GM12878 (cell line): Measurements from ENCODE around the gene ALCAM. TPM values are rescaled to one million over a fixed set of nuclear protein-coding genes. Genes with fewer than 3 reads are reported as not detected.

ENCODE experiments used
- ATAC-seq: fragments of 200-7000 bp; cut with Tn5 transposase; 3 replicates; pipeline ENCODE4 v1.9.1; 2020; ENCODE audit warnings: mild to moderate bottlenecking, moderate library complexity
- BruUV-seq: library from RNA; stranded (reverse); fragments of 400-500 nt; replicated peaks from 2 replicates; lab custom pipeline; 2021; lab: Mats Ljungman, UMichigan
- CTCF ChIA-PET: fragments of 300-600 bp; sonication (Branson Sonifier 250); formaldehyde crosslinking; extraction: SDS; loops from one replicate; lab custom pipeline; 2021; ENCODE audit warnings: inconsistent platforms; lab: Yijun Ruan, JAX
- POLR2A ChIA-PET: fragments of 350-600 bp; formaldehyde crosslinking; extraction: SDS; loops from one replicate; lab custom pipeline; 2021; ENCODE audit warnings: inconsistent platforms; lab: Charles Lee
- RAD21 ChIA-PET: fragments of 300-600 bp; sonication (Branson Sonifier 250); formaldehyde crosslinking; loops from one replicate; lab custom pipeline; 2023; ENCODE audit warnings: antibody characterized with exemption; ENCODE audit not compliant: unreplicated experiment; lab: Charles Lee
- SMC1A ChIA-PET: fragments of 300-600 bp; sonication (Branson Sonifier 250); formaldehyde crosslinking; loops from one replicate; lab custom pipeline; 2023; ENCODE audit not compliant: unreplicated experiment, uncharacterized antibody; lab: Charles Lee
- DNase-seq: peaks from one replicate; pipeline ENCODE4 v3.0.0-alpha.2; 2011; ENCODE audit warnings: low read depth, low spot score
- FAIRE-seq: peaks from 3 replicates; lab custom pipeline; 2011; peaks lifted over from hg19 to GRCh38; lab: Jason Lieb, UNC
- H2AFZ ChIP-seq: 2 replicates; pipeline ENCODE4 v1.6.0; 2011; ENCODE audit warnings: low read depth, low read length, control low read depth; ENCODE audit not compliant: control insufficient read depth
- H3K27ac ChIP-seq: 2 replicates; pipeline ENCODE4 v1.5.1; 2011; ENCODE audit warnings: control low read depth; ENCODE audit not compliant: control insufficient read depth, insufficient read depth
- H3K27me3 ChIP-seq, 2 experiments: replicated peaks in 1 of 2; 2 replicates each; pipeline versions ENCODE4 v1.6.0 to v1.6.1; 2011; ENCODE audit warnings: low read length in 1 of 2; ENCODE audit not compliant: control insufficient read depth in 2 of 2, insufficient read depth in 2 of 2
- H3K36me3 ChIP-seq, 2 experiments: 2 replicates each; pipeline ENCODE4 v1.5.1; 2011; ENCODE audit warnings: low read length in 1 of 2; ENCODE audit not compliant: control insufficient read depth in 2 of 2, insufficient read depth in 2 of 2
- H3K4me1 ChIP-seq: 2 replicates; pipeline ENCODE4 v1.6.1; 2011; ENCODE audit warnings: mild to moderate bottlenecking, low read length, moderate library complexity, mixed read lengths; ENCODE audit not compliant: control insufficient read depth, insufficient read depth
- H3K4me2 ChIP-seq: 2 replicates; pipeline ENCODE4 v1.6.0; 2011; ENCODE audit warnings: control low read depth; ENCODE audit not compliant: control insufficient read depth, insufficient read depth
- H3K4me3 ChIP-seq: fragments of 200-600 bp; sonication (generic); 2 replicates; pipeline ENCODE4 v1.5.1; 2016
- H3K79me2 ChIP-seq: 2 replicates; pipeline ENCODE4 v1.6.0; 2011; ENCODE audit warnings: low read length; ENCODE audit not compliant: control insufficient read depth, insufficient read depth
- H3K9ac ChIP-seq: 2 replicates; pipeline ENCODE4 v1.8.0; 2011; ENCODE audit warnings: low read length, control low read depth, mixed read lengths; ENCODE audit not compliant: control insufficient read depth, insufficient read depth
- H3K9me3 ChIP-seq: replicated peaks from 3 replicates; pipeline ENCODE4 v1.5.1; 2011; ENCODE audit warnings: mild to moderate bottlenecking, low read length; ENCODE audit not compliant: control insufficient read depth, insufficient read depth
- H4K20me1 ChIP-seq: 2 replicates; pipeline ENCODE4 v1.6.0; 2011; ENCODE audit not compliant: control insufficient read depth, insufficient read depth
- ASH2L ChIP-seq: fragments of 300-600, 200-600 bp; sonication (generic); IDR thresholded peaks from 2 replicates; pipeline ENCODE4 v1.6.1; 2017; ENCODE audit warnings: low read depth, mild to moderate bottlenecking, borderline replicate concordance
- BCL11A ChIP-seq: IDR thresholded peaks from 2 replicates; pipeline ENCODE4 v1.6.1; 2011; ENCODE audit warnings: low read depth, low read length
- BMI1 ChIP-seq: fragments of 450-650 bp; IDR thresholded peaks from 2 replicates; pipeline ENCODE4 v1.6.1; 2016; ENCODE audit warnings: mild to moderate bottlenecking, moderate library complexity, borderline replicate concordance
- DPF2 ChIP-seq: fragments of 450-650 bp; IDR thresholded peaks from 2 replicates; pipeline ENCODE4 v1.6.1; 2017; ENCODE audit warnings: mild to moderate bottlenecking
- FOXK2 ChIP-seq: fragments of 450-650 bp; IDR thresholded peaks from 2 replicates; pipeline ENCODE4 v1.6.1; 2017; ENCODE audit warnings: mild to moderate bottlenecking, moderate library complexity
- JUND ChIP-seq: IDR thresholded peaks from 2 replicates; pipeline ENCODE4 v1.6.1; 2012; ENCODE audit warnings: low read depth, mild to moderate bottlenecking, low read length, improper control_type of control experiment, moderate library complexity
- PAX8 ChIP-seq: fragments of 450-650 bp; IDR thresholded peaks from 2 replicates; pipeline ENCODE4 v1.6.1; 2017; ENCODE audit warnings: mild to moderate bottlenecking, moderate library complexity
- RB1 ChIP-seq: fragments of 450-650 bp; formaldehyde crosslinking; IDR thresholded peaks from 2 replicates; pipeline ENCODE4 v1.6.1; 2017; ENCODE audit warnings: mild to moderate bottlenecking, borderline replicate concordance
- TARDBP ChIP-seq: IDR thresholded peaks from 2 replicates; pipeline ENCODE4 v1.6.1; 2016; ENCODE audit warnings: borderline replicate concordance
- TCF12 ChIP-seq: IDR thresholded peaks from 2 replicates; pipeline ENCODE4 v1.6.1; 2011; ENCODE audit warnings: low read depth, mild to moderate bottlenecking, low read length
- TCF3 ChIP-seq: IDR thresholded peaks from 2 replicates; pipeline ENCODE4 v1.6.1; 2012; ENCODE audit warnings: low read depth, mild to moderate bottlenecking, low read length, borderline replicate concordance; ENCODE audit not compliant: insufficient read depth
- YY1 ChIP-seq: IDR thresholded peaks from 2 replicates; pipeline ENCODE4 v1.6.1; 2011; ENCODE audit warnings: low read depth, mild to moderate bottlenecking, low read length
- WGBS: methylation state at CpG from one replicate; pipeline ENCODE4 v1.1.6; 2016; ENCODE audit warnings: low lambda C conversion rate; ENCODE audit not compliant: insufficient replicate concordance, insufficient coverage; ENCODE audit errors: missing lambda C conversion rate; 5-methylcytosine and 5-hydroxymethylcytosine counted together
- in situ Hi-C: fragments of 300-500 bp; cut with MboI; formaldehyde crosslinking; loops from 9 replicates; pipeline ENCODE4 v1.14.3; 2018; ENCODE audit warnings: mixed read lengths
- intact Hi-C: fragments of 100-400 bp; cut with micrococcal nuclease; formaldehyde crosslinking; loops from one replicate; pipeline ENCODE4 v1.14.2; 2022; ENCODE audit not compliant: unreplicated experiment
- polyA plus RNA-seq, 11 experiments: library from polyadenylated mRNA; depleted of rRNA in 4 of 11; unstranded in 6 of 11; stranded (reverse) in 5 of 11; fragments of >200 nt; fragmentation: Nextera tagmentation in 4 of 11; fragmentation: Illumina TruSeq in 1 of 11; extraction: Ambion mirVana in 4 of 11; extraction: Trizol in 1 of 11; gene quantifications; 1 replicate in 1 of 11; 2 replicates in 10 of 11; pipeline versions ENCODE4 v1.2.1 to v1.2.3, GENCODE V29; 2011 to 2016; ENCODE audit warnings: inconsistent platforms in 2 of 11, missing spikeins in 2 of 11, low read depth in 1 of 11
- total RNA-seq, 4 experiments: library from RNA; depleted of rRNA in 3 of 4; stranded (reverse); fragments of >200 nt in 3 of 4; fragmentation: Illumina TruSeq in 1 of 4; extraction: Trizol in 1 of 4; gene quantifications; 2 replicates each; pipeline versions ENCODE4 v1.2.1 to v1.2.3, GENCODE V29; 2013 to 2021
- TF ChIP-seq, protein P1 (sequence below): fragments of 450-650 bp; IDR thresholded peaks from 2 replicates; pipeline ENCODE4 v1.6.1; 2017; ENCODE audit warnings: mild to moderate bottlenecking
- TF ChIP-seq, protein P2 (sequence below): fragments of 150-350 bp; IDR thresholded peaks from 2 replicates; pipeline ENCODE4 v1.6.1; 2014; ENCODE audit warnings: mild to moderate bottlenecking, low read depth, low read length
- TF ChIP-seq, protein P3 (sequence below): IDR thresholded peaks from 2 replicates; pipeline ENCODE4 v1.6.1; 2011; ENCODE audit warnings: low read depth, mild to moderate bottlenecking, low read length, moderate library complexity, borderline replicate concordance; ENCODE audit errors: extremely low read depth

The ALCAM gene
- total and polyA plus RNA-seq, 10 of the 15 experiments (the other 5 are each of a cell fraction or from before 2014, with no cell fraction given) = 12.2 to 54.2 (median 32.6) TPM

DNA sequence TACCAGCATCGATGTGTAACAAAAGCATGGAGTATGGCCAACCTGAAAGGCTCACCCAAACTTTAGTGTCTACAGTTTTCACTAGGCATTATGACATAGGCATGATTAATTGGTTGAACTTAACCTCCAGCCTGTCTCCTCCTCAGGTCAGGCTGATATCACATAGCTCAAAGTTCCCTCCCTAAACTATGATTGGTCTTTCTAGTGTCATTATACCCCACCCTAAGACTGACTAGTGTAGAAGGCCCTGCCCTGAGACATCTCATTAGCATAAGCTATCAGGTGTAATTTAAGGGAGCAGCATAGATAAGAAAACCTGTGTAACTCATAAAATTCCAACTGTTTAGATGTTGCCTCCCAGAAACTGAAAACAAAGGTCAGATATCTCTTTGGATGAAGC, 195.2 kb downstream of the ALCAM start:
- H3K4me2 ChIP-seq = no peak overlapping the region
- no peak overlapping the region for H3K27ac ChIP-seq
- WGBS = 96% methylated on average over 1 of the region's 1 CpG
- H3K9me3 ChIP-seq = no peaks in the 10 kb centered on the region
- no peak for TF ChIP-seq TARDBP
- TF ChIP-seq RB1 = no peak
- no peak for TF ChIP-seq YY1
- TF ChIP-seq ASH2L = no peak
- TF ChIP-seq TCF3 = no peak
- TF ChIP-seq BMI1 = no peak
- TF ChIP-seq, protein P1, sequence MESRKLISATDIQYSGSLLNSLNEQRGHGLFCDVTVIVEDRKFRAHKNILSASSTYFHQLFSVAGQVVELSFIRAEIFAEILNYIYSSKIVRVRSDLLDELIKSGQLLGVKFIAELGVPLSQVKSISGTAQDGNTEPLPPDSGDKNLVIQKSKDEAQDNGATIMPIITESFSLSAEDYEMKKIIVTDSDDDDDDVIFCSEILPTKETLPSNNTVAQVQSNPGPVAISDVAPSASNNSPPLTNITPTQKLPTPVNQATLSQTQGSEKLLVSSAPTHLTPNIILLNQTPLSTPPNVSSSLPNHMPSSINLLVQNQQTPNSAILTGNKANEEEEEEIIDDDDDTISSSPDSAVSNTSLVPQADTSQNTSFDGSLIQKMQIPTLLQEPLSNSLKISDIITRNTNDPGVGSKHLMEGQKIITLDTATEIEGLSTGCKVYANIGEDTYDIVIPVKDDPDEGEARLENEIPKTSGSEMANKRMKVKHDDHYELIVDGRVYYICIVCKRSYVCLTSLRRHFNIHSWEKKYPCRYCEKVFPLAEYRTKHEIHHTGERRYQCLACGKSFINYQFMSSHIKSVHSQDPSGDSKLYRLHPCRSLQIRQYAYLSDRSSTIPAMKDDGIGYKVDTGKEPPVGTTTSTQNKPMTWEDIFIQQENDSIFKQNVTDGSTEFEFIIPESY = no peak
- TF ChIP-seq JUND = no peak
- no peak for TF ChIP-seq DPF2
- TF ChIP-seq TCF12 = no peak
- TF ChIP-seq PAX8 = no peak
- no peak for TF ChIP-seq FOXK2
- TF ChIP-seq, protein P2, sequence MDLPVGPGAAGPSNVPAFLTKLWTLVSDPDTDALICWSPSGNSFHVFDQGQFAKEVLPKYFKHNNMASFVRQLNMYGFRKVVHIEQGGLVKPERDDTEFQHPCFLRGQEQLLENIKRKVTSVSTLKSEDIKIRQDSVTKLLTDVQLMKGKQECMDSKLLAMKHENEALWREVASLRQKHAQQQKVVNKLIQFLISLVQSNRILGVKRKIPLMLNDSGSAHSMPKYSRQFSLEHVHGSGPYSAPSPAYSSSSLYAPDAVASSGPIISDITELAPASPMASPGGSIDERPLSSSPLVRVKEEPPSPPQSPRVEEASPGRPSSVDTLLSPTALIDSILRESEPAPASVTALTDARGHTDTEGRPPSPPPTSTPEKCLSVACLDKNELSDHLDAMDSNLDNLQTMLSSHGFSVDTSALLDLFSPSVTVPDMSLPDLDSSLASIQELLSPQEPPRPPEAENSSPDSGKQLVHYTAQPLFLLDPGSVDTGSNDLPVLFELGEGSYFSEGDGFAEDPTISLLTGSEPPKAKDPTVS = no peak
- TF ChIP-seq, protein P3, sequence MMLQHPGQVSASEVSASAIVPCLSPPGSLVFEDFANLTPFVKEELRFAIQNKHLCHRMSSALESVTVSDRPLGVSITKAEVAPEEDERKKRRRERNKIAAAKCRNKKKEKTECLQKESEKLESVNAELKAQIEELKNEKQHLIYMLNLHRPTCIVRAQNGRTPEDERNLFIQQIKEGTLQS = no peak
- no peak for TF ChIP-seq BCL11A
- TF ChIP-seq, all 136 proteins: peak for 0
- Histone ChIP-seq H3K4me1 (no peaks in the 10 kb centered on the region), H4K20me1 (no peaks in the 10 kb centered on the region), H3K27me3 (no peaks in the 10 kb centered on the region), H3K9ac (no peak overlapping the region), H3K36me3 (peaks cover 0 to 8% of the 10 kb centered on the region in 2 experiments; a peak in 1 of 4 replicates), H2AFZ (no peak overlapping the region), H3K79me2 (no peaks in the 10 kb centered on the region), H3K4me3 (no peak overlapping the region)
- CTCF ChIA-PET = no interaction called here
- intact Hi-C loops = no loop called here
- RAD21 ChIA-PET = interaction anchor here (0.9 kb wide), 1 partner anchor 33 kb away, joined by 3 read pairs; no protein-coding TSS in a partner anchor
- peak; percentile 47 for ATAC-seq
- in situ Hi-C loops = no loop called here
- SMC1A ChIA-PET = interaction anchor here (0.7 to 1.0 kb wide), 2 partner anchors 9 to 74 kb away, joined by 3 read pairs; no protein-coding TSS in a partner anchor
- FAIRE-seq = no peak
- BruUV-seq = no TSS peak
- POLR2A ChIA-PET = no interaction called here
- DNase-seq = no peak
